ENCODE measurements around the gene SERPINA3.
"Not testable (repeated sequence)": the region's sequence is repeated elsewhere in the genome, so short reads cannot be mapped to it uniquely, and the experiment has no call there.

Gene SERPINA3

GRCh38 chr14:94612174-94612573, at the start of gene SERPINA3:
Gene SERPINA3 (plus strand): TSS chr14:94612391. CDS start chr14:94614442, 2,051 bp downstream.
- no peak for DNase-seq

DNA sequence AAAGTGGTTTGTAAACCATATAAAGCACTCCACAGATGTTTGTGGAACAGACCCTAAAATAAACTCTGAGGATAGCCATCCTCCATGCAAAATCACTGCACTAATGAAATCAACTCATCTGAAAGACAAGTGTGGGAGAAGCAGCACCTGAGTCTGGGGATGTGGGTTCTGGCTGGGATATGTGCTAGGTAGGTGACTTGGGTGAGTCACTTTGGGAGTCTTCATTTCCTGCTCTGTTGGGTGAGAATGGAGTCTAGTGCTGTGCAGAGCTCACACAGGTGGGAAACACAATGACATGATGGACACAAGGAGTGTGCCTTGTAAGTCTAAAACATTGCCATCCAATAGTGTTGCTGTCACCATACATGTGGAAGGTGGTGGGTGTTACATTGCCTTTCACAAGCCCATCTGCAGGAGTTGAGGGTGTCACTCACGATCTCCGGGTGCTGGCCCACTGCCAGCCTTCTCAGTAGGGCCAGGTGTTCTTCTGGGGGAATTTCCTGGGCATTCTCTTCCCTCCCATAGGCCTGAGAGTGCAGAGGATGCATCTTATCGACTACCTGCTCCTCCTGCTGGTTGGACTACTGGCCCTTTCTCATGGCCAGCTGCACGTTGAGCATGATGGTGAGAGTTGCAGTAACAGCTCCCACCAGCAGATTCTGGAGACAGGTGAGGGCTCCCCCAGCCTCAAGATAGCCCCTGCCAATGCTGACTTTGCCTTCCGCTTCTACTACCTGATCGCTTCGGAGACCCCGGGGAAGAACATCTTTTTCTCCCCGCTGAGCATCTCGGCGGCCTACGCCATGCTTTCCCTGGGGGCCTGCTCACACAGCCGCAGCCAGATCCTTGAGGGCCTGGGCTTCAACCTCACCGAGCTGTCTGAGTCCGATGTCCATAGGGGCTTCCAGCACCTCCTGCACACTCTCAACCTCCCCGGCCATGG, 49.0 kb upstream of the SERPINA3 start:
- no peak for DNase-seq

GRCh38 chr14:94564381-94564780, 47.8 kb upstream of the SERPINA3 start:
- DNase-seq: no peak

DNA sequence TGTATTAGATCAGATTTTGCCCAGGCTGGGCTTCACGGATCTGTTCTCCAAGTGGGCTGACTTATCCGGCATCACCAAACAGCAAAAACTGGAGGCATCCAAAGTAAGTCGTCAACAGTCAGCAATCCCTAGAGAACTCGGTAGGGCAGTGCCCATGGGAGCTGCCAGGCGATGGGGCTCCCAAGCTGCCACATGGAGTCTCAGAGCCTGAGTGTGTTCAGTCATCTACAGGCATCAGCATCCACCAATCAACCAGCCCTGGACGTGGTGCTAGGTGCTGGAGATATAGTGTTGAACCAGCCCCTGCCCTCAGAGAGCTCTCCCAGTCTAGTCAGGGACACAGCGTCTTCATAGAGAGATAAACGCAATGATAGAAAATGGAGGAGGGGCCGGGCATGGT, 44.0 kb upstream of the SERPINA3 start:
- no peak for DNase-seq

DNA sequence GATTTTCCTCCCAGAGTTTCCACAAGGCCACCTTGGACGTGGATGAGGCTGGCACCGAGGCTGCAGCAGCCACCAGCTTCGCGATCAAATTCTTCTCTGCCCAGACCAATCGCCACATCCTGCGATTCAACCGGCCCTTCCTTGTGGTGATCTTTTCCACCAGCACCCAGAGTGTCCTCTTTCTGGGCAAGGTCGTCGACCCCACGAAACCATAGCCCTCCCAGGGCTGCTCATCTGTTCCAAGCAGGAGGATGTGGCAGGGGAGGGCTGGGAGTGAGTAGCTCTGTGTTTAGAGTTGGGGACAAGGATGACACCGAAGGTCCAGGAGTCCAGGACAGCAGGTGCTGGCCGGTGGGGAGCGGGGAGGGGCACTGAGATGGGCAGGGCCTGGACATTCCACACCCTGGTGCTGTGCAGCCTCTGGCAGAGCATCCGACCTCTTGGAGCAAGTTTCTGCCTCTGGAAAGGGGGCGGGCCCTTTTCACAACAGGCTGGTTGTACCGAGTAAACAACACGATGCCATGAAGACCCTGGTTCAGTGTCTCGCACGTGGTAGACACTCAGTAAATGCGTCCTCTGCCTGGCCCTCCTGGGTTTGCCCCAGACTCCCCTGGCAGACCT, 42.7 kb upstream of the SERPINA3 start:
- no peak for DNase-seq

GRCh38 chr14:94570002-94570400, 42.2 kb upstream of the SERPINA3 start:
- DNase-seq: no peak

DNA sequence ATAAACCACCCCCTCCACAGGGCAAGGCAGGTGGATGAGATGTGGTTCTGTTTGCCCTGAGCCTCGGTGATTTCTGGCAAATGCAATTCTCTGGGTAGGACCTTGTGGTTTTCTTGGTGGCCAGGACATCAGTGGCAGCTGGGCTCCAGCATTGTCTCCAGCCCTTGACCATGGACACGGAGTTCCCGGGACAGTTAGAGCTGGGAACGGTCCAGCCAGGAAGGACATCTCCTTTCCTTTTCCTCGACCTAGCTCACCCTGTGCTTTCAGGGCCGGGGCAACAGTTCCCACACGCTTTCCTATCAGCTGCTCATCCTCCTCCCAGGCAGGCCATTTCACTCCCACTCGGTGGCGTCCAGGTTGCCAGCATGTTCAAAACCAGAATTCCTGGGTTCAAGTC, 41.8 kb upstream of the SERPINA3 start:
- no peak for DNase-seq

- no peak for DNase-seq
Measured at GRCh38 chr14:94571395-94571794, 40.8 kb upstream of the SERPINA3 start.

DNA sequence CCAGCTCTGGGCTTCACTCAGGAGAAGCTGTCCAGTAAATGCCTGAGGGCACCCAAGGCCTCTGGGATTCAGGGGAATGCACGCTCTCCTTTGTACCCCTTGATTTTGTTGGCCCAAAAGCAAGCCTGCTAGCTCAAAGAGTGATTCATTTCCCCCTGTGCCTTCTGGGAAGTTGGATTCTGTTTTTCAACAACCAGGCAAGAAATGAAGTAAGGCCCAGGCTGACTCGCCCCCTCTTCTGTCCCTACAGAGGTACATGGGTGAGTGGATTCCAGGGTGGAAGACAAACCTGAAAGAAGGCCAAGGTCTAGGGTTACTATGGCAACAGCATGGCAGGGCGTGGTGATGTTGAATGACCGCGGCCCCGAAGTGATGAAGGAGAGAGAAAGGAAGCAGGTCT, 40.2 kb upstream of the SERPINA3 start:
- no peak for DNase-seq

- no peak for DNase-seq
Measured at GRCh38 chr14:94572637-94573303, 39.4 kb upstream of the SERPINA3 start.

DNA sequence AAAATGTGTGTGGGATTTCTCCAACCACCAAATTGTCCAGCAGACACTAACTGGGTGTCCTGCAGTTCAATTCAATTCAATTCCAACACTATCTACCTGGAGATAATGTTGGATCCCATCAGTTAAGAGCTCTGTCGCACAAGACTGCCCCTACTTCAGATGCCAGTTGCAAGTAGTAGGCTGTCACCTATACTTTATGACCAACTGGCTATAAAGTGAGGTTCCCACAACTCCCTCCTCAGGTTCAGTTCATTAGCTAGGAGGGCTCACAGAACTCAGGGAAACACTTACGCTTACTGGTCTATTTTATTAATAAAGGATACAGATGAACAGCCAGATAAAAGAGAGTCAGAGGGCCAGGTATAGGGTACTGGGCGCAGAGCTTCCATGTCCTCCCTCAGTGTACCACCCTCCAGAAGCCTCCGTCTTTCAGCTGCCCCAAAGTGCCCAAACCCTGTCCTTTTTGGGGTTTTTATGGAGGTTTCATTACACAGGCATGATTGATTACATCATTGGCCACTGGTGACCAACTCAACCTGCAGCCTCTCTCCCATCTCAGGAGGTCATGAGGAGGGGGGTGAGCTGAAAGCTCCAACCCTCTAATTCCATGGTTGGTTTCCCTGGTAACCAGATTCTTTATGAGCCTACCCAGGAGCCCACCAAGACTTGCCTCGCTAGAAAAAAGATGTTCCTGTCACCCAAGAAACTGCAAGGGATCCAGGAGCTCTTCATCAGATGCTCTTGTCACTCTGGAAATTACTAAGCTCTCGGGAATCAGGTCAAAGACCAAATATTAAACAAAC, 38.5 kb upstream of the SERPINA3 start:
- DNase-seq: no peak

- DNase-seq: no peak
Measured at GRCh38 chr14:94574336-94574735, 37.9 kb upstream of the SERPINA3 start.

- DNase-seq: no peak
Measured at GRCh38 chr14:94575730-94576585, 36.2 kb upstream of the SERPINA3 start.

- DNase-seq: not testable (repeated sequence)
Measured at GRCh38 chr14:94577472-94577871, 34.7 kb upstream of the SERPINA3 start.

DNA sequence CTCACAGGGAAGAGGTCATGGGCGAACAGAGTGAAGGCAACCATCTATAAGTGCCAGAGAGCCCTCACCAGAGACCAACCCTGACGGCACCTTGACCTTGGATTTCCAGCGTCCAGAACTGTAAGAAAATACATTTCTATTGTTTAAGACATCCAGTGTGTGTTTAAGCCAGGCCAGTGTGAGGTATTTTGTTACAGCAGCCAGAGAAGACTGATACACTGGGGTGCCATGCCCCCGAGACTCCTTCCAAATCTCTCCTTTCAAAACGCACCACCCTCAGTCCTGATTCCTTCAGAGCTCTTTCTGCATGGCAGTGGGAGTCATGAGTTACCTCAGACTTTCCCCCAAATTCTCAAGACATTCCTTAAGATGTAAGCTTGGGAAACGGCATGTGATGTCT, 33.5 kb upstream of the SERPINA3 start:
- no peak for DNase-seq

DNA sequence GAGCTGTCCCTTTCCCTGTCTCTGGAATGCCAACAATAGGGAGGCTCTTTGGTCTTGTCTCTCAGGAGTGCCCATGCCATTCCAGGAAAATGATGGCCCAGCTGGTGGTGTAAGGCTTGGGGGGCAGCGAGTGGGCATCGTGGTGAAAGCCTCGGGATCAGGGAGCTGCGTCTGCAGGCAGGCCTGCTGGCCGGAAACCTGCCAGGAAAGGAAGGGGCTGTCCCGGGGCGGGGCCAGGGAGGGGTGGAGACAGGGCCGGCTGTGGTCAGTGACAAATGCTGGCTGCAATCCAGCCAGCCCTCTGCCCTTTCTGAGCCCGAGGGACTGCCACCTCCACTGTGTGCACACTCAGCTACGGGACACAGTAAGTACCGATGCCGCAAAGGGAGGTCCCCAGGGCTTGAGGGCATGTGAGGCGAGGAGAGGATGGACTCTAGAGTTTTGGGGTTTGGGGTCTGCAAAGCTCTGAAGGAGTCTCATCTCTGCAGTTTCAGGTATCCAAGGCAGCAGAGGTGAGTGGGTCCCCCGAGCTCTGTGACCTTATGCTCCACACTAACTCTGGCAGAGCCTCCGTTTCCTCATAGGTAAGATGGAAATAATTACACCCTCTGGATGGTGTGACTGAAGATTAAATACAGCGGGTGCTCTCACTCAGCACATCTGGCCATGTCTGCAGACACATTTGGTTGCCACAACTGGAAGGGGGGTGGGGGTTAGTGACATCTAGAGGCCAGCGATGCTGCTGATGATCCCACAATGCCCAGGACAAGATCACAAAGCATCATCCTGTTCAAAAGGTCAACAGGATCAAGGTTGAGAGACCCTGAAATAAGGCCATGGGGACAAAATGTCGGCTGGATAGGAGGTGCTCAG, 30.8 kb upstream of the SERPINA3 start, which contains the start of gene SERPINA5:
TSS of gene SERPINA5 (plus strand) at position 300 of the 873 bp plus-strand sequence. CDS start 5,937 bp downstream, outside the sequence.
- DNase-seq: no peak

DNA sequence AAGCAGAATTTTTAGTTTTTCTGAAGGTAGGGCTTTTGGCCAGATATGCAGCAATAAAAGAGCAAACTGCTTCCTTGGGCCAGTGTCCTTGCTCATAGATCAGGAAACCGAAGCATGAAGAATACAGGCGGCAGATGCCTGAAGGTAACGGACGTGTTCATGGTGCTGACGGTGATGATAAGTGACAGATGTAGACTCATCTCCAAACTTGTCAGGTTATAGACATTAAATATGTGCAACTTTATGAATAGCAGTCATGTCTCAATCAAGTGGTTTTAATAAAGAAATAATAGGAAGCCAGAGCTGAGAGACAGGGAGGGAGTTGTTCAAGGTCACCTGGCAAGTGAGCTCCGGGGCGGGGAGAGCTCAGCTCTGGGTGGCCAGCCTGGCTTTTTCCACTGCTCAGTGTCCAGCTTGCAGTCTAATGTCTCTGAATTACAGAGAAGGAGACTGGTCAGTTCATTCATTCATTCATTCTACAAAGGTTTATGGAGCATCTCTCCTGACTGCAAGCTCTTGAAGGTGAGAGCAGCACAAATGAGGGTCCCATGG, 29.9 kb upstream of the SERPINA3 start:
- no peak for DNase-seq

DNA sequence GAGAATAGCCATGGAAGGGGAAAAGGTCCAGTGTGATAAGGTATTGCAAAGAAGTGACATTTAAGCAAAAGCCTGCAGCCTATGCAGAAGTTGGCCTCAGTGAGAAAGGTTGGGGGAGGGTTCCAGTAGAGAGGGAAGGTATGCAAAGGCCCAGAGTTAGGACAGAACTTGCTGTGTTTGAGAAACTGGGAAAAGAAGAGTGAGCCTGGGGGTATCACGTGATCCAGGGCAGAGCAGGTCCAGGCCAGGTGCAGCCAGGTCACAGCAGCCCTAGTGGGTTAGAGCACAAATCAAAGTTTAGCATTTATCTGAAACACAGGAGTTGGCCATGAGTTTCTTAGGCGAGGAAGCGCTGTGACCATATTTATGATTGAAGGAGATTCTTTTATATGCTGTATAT, 29.3 kb upstream of the SERPINA3 start:
- DNase-seq: no peak

DNA sequence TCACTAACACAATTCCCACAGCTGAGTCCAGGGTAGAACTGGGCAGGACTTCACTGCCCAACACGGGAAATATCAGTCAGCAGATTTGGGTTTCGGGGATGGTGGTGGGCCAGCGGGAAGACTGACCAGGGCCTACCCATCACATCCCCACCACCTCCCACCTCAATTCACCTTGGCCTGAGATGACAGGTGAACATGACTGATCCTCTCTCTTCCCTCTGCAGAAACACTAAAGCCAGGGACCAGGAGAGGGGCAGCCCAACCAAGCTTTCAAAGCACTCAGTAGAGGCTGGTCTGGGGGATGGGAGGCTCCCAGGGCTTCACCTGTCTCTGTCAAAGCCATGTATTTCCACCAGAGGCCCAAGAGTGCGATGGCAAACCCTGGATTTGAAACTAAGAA, 28.6 kb upstream of the SERPINA3 start:
- no peak for DNase-seq

DNA sequence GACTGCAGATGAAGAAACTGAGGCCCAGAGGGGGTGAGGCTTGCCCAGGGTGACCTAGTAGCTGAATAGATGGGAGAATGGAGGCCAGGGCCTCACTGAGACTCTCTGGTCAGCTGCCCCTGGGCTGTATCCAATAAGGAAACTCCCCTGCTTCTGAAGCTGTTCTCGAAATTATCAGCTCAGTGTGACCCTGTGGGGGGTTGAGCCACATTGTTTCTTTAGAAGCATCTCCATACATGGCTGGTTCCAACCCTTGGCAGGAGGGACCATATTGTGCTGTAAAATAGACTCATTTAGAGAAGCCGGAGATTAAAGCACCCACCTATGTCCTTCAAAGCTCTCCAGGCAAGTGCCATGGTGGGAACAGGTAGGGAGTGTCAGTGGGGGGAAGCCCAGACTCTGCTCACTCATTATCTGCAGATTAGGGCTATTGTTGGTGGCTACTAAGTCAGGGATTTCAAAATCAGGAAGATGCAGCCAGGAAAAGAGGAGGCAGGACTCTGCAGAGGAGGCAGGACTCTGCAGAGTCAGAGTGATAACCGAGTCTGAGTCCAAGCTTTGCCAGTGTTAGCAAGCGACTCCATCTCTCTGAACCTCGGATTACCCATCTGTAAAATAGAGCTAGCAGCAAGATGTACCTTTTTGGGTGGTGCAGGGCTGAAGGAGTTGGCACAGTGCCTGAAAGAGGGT, 27.5 kb upstream of the SERPINA3 start:
- no peak for DNase-seq
